HepG2 (cell line): Measurements from ENCODE around the gene ANKRD40. TPM values are rescaled to one million over a fixed set of nuclear protein-coding genes. Genes with fewer than 3 reads are reported as not detected.

Experiments
- HES4 ChIP-seq: sonication (generic); formaldehyde crosslinking; IDR thresholded peaks from 2 replicates; pipeline ENCODE4 v1.9.0; 2021; ENCODE audit warnings: mild to moderate bottlenecking, missing genetic modification reagents, borderline replicate concordance
- KMT2B ChIP-seq: IDR thresholded peaks from 2 replicates; pipeline ENCODE4 v1.6.1; 2016; ENCODE audit warnings: missing genetic modification reagents, missing compliant biosample characterization
- NONO ChIP-seq, 2 experiments: fragments of 450-650 bp in 1 of 2; sonication (generic) in 1 of 2; formaldehyde crosslinking in 1 of 2; IDR thresholded peaks in 1 of 2; conservative IDR thresholded peaks in 1 of 2; 2 replicates each; pipeline versions ENCODE4 v1.6.1 to v1.8.0; 2017 to 2022; ENCODE audit warnings: mild to moderate bottlenecking in 1 of 2, missing genetic modification reagents in 1 of 2, moderate library complexity in 1 of 2
- PLRG1 ChIP-seq: fragments of 450-650 bp; conservative IDR thresholded peaks from 2 replicates; pipeline ENCODE4 v1.6.1; 2016
- SETDB1 ChIP-seq: sonication (generic); formaldehyde crosslinking; IDR thresholded peaks from 2 replicates; pipeline ENCODE4 v1.5.1; 2020; ENCODE audit warnings: missing genetic modification reagents, mild to moderate bottlenecking, borderline replicate concordance
- SIN3B ChIP-seq: fragments of 150-350 bp; IDR thresholded peaks from 2 replicates; pipeline ENCODE4 v1.6.1; 2014; ENCODE audit warnings: low read length
- SRF ChIP-seq: IDR thresholded peaks from 2 replicates; pipeline ENCODE4 v1.6.1; 2011; ENCODE audit warnings: mild to moderate bottlenecking, low read depth, low read length, moderate library complexity
- ZFP36 ChIP-seq: fragments of 150-350 bp; IDR thresholded peaks from 2 replicates; pipeline ENCODE4 v1.6.1; 2018; ENCODE audit warnings: borderline replicate concordance, low read length, low read depth; ENCODE audit not compliant: partially characterized antibody
- ZNF292 ChIP-seq: sonication (generic); formaldehyde crosslinking; IDR thresholded peaks from 2 replicates; pipeline ENCODE4 v1.8.1; 2022; ENCODE audit warnings: mild to moderate bottlenecking, low read depth, missing genetic modification reagents, borderline replicate concordance
- ZNF569 ChIP-seq: sonication (generic); formaldehyde crosslinking; IDR thresholded peaks from 2 replicates; pipeline ENCODE4 v1.5.0; 2020; ENCODE audit warnings: mild to moderate bottlenecking, missing genetic modification reagents, moderate library complexity, borderline replicate concordance
- ZNF766 ChIP-seq: sonication (generic); formaldehyde crosslinking; IDR thresholded peaks from 2 replicates; pipeline ENCODE4 v1.5.0; 2020; ENCODE audit warnings: missing genetic modification reagents, borderline replicate concordance
- polyA plus RNA-seq, 8 experiments: library from polyadenylated mRNA; depleted of rRNA in 3 of 8; stranded (reverse) in 7 of 8; unstranded in 1 of 8; fragments of >200 nt; fragmentation: Illumina TruSeq in 4 of 8; extraction: Trizol in 4 of 8; gene quantifications; 2 replicates each; pipeline versions ENCODE4 v1.2.1 to v1.2.3, GENCODE V29; 2011 to 2016; ENCODE audit warnings: low read depth in 4 of 8, missing spikeins in 1 of 8, mixed read lengths in 1 of 8; ENCODE audit not compliant: insufficient read depth in 1 of 8
- total RNA-seq, 5 experiments: library from RNA; depleted of rRNA; stranded (reverse); fragments of >200 nt; fragmentation: Illumina TruSeq; extraction: Trizol; gene quantifications; 2 replicates each; pipeline ENCODE4 v1.2.3, GENCODE V29; 2016; ENCODE audit warnings: low read depth in 1 of 5
- TF ChIP-seq, protein P1 (sequence below), 2 experiments: sonication (generic) in 1 of 2; formaldehyde crosslinking in 1 of 2; IDR thresholded peaks; 2 replicates each; pipeline versions ENCODE4 v1.5.1 to v1.6.1; 2011 to 2020; ENCODE audit warnings: borderline replicate concordance in 1 of 2, low read depth in 1 of 2, low read length in 1 of 2, mild to moderate bottlenecking in 1 of 2, missing genetic modification reagents in 1 of 2, moderate library complexity in 1 of 2
- TF ChIP-seq, protein P2 (sequence below): sonication (generic); formaldehyde crosslinking; IDR thresholded peaks from 2 replicates; pipeline ENCODE4 v1.8.0; 2022; ENCODE audit warnings: missing genetic modification reagents, low read depth, mild to moderate bottlenecking, borderline replicate concordance
- TF ChIP-seq, protein P3 (sequence below): sonication (generic); formaldehyde crosslinking; IDR thresholded peaks from 2 replicates; pipeline ENCODE4 v1.4.0; 2020; ENCODE audit warnings: missing genetic modification reagents
- TF ChIP-seq, protein P4 (sequence below): sonication (generic); formaldehyde crosslinking; IDR thresholded peaks from 2 replicates; pipeline ENCODE4 v1.5.0; 2020; ENCODE audit warnings: mild to moderate bottlenecking, missing genetic modification reagents

Gene ANKRD40
- total and polyA plus RNA-seq, 2 of the 13 experiments (the other 11 are each of a cell fraction or from before 2014, with no cell fraction given): 35.0 to 46.4 TPM

DNA sequence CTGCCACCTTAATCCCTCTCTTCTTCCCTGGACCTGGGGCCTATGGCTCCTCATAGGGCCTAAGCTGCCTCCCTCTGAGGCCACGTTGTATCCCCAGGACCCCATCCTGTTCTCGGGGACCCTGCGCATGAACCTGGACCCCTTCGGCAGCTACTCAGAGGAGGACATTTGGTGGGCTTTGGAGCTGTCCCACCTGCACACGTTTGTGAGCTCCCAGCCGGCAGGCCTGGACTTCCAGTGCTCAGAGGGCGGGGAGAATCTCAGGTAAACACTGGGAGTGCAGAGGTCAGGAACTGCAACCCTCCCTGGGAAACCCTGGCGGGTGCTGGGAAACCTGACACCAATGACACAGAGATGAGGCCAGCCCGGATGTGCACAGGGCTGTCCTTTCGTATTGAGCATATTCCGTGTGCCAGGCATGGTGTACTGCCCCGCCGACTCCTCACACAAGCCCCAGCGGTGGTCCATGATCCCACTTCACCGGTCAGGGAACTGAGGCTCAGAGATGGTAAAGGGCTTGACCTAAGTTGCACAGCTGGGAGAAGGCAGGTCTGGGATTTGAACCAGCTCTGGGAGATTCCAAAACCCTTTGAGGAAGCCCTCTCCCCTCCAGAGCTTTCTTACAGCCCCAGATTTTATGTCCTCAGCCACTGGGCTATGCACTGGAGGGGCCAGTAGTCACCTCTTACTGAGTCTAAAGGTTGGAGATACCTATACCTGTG lies 22.9 kb downstream of the ANKRD40 start (continued):
- TF ChIP-seq ZFP36 (no peak), PLRG1 (no peak), SETDB1 (no peak), NONO (IDR thresholded peaks at IDR 0.05) (no peak), NONO (CRISPR knock-in tag; conservative IDR thresholded peaks at IDR 0.05) (peak; percentile 99), ZNF766 (CRISPR knock-in tag) (peak; percentile 22; the same call in 1 of the 2 replicates), SRF (no peak; the same call in 1 of the 2 replicates), ZNF292 (CRISPR knock-in tag) (peak; percentile 98), KMT2B (CRISPR knock-in tag) (peak; percentile 78), SIN3B (no peak), ZNF569 (CRISPR knock-in tag) (peak; percentile 71; the same call in 1 of the 2 replicates), HES4 (no peak)
- TF ChIP-seq, protein P1, sequence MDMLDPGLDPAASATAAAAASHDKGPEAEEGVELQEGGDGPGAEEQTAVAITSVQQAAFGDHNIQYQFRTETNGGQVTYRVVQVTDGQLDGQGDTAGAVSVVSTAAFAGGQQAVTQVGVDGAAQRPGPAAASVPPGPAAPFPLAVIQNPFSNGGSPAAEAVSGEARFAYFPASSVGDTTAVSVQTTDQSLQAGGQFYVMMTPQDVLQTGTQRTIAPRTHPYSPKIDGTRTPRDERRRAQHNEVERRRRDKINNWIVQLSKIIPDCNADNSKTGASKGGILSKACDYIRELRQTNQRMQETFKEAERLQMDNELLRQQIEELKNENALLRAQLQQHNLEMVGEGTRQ (IDR thresholded peaks at IDR 0.05; ENCODE audit: low read depth, low read length): no peak
- TF ChIP-seq, protein P1 (CRISPR knock-in tag; IDR thresholded peaks at IDR 0.05; ENCODE audit: borderline replicate concordance): no peak; the same call in 1 of the 2 replicates
- TF ChIP-seq, protein P2, sequence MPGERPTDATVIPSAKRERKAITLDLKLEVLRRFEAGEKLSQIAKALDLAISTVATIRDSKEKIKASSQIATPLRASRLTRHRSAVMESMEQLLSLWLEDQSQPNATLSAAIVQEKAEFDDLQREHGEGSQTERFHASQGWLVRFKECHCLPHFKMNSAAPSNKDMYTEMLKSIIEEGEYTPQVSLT (CRISPR knock-in tag): no peak
- TF ChIP-seq, protein P3, sequence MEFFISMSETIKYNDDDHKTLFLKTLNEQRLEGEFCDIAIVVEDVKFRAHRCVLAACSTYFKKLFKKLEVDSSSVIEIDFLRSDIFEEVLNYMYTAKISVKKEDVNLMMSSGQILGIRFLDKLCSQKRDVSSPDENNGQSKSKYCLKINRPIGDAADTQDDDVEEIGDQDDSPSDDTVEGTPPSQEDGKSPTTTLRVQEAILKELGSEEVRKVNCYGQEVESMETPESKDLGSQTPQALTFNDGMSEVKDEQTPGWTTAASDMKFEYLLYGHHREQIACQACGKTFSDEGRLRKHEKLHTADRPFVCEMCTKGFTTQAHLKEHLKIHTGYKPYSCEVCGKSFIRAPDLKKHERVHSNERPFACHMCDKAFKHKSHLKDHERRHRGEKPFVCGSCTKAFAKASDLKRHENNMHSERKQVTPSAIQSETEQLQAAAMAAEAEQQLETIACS: no peak; the same call in 1 of the 2 replicates
- TF ChIP-seq, protein P4, sequence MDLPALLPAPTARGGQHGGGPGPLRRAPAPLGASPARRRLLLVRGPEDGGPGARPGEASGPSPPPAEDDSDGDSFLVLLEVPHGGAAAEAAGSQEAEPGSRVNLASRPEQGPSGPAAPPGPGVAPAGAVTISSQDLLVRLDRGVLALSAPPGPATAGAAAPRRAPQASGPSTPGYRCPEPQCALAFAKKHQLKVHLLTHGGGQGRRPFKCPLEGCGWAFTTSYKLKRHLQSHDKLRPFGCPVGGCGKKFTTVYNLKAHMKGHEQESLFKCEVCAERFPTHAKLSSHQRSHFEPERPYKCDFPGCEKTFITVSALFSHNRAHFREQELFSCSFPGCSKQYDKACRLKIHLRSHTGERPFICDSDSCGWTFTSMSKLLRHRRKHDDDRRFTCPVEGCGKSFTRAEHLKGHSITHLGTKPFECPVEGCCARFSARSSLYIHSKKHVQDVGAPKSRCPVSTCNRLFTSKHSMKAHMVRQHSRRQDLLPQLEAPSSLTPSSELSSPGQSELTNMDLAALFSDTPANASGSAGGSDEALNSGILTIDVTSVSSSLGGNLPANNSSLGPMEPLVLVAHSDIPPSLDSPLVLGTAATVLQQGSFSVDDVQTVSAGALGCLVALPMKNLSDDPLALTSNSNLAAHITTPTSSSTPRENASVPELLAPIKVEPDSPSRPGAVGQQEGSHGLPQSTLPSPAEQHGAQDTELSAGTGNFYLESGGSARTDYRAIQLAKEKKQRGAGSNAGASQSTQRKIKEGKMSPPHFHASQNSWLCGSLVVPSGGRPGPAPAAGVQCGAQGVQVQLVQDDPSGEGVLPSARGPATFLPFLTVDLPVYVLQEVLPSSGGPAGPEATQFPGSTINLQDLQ (CRISPR knock-in tag): peak; percentile 92
